Measurements from ENCODE around the gene DTWD2. TPM values are rescaled to one million over a fixed set of nuclear protein-coding genes. Genes with fewer than 3 reads are reported as not detected.

The DTWD2 gene
- total RNA-seq, 1 donor from 2014 or later, result 4.0 TPM

GRCh38 chr5:119019501-119019900 lies 31.2 kb upstream of the DTWD2 start:
- ChIA-PET POLR2A (interaction anchor here (0.9 to 1.8 kb wide), 6 partner anchors 11 to 337 kb away, joined by 3 to 10 read pairs (median 4); partner anchors contain the start of genes DMXL1, DTWD2 and TNFAIP8), CTCF (interaction anchor here (1.5 to 5.3 kb wide), 3 partner anchors 13 to 391 kb away, joined by 3 to 73 read pairs (median 18); partner anchors contain the start of gene DTWD2)
- peaks cover 2% of the 10 kb centered on the region for H3K9me3 Mint-ChIP-seq
- H3K36me3 Mint-ChIP-seq (ENCODE audit: low read depth), result no peaks in the 10 kb centered on the region
- H3K4me1 Mint-ChIP-seq, result peaks cover 87% of the 10 kb centered on the region
- peak overlapping the region; percentile 93 for H3K27ac Mint-ChIP-seq
- ATAC-seq (ENCODE audit: low read depth) (peak; percentile 25), DNase-seq (no peak)
- H3K27me3 Mint-ChIP-seq, result no peaks in the 10 kb centered on the region
- TF ChIP-seq CTCF (IDR thresholded peaks at IDR 0.05), result no peak
- intact Hi-C loops (cut with micrococcal nuclease), result no loop called here
- peak overlapping the region; percentile 75 for H3K4me3 Mint-ChIP-seq

GRCh38 chr5:119017994-119018393 lies 29.6 kb upstream of the DTWD2 start:
- CTCF ChIA-PET, result interaction anchor here (1.3 to 1.6 kb wide), 2 partner anchors 13 to 30 kb away, joined by 3 to 10 read pairs; partner anchors contain the start of gene DTWD2
- no peak for ATAC-seq (ENCODE audit: low read depth)
- H3K27me3 Mint-ChIP-seq, result no peaks in the 10 kb centered on the region
- DNase-seq, result no peak
- peak overlapping the region; percentile 74 for H3K27ac Mint-ChIP-seq
- peaks cover 75% of the 10 kb centered on the region for H3K4me1 Mint-ChIP-seq
- intact Hi-C loops (cut with micrococcal nuclease), result loop anchor here (2.0 kb wide), 1 partner anchor 13 kb away; no protein-coding TSS in a partner anchor
- POLR2A ChIA-PET, result interaction anchor here (1.0 kb wide), 1 partner anchor 319 kb away, joined by 3 read pairs; no protein-coding TSS in a partner anchor
- no peaks in the 10 kb centered on the region for H3K36me3 Mint-ChIP-seq (ENCODE audit: low read depth)
- TF ChIP-seq CTCF (IDR thresholded peaks at IDR 0.05), result no peak
- no peak overlapping the region for H3K4me3 Mint-ChIP-seq
- no peaks in the 10 kb centered on the region for H3K9me3 Mint-ChIP-seq

GRCh38 chr5:119016125-119016774 lies 27.9 kb upstream of the DTWD2 start:
- no peak for TF ChIP-seq CTCF (IDR thresholded peaks at IDR 0.05)
- ChIA-PET CTCF (interaction anchor here (0.9 to 2.2 kb wide), 4 partner anchors 14 to 396 kb away, joined by 3 to 11 read pairs (median 4); partner anchors contain the start of gene DTWD2), POLR2A (interaction anchor here (0.7 to 1.2 kb wide), 12 partner anchors 11 to 419 kb away, joined by 3 to 15 read pairs (median 6); partner anchors contain the start of genes DMXL1 and DTWD2)
- Mint-ChIP-seq H3K27ac (peak overlapping the region; percentile 91), H3K27me3 (no peaks in the 10 kb centered on the region), H3K4me1 (peaks cover 57% of the 10 kb centered on the region), H3K36me3 (ENCODE audit: low read depth) (no peaks in the 10 kb centered on the region), H3K4me3 (peak overlapping the region; percentile 19), H3K9me3 (no peaks in the 10 kb centered on the region)
- ATAC-seq (ENCODE audit: low read depth) (peak; percentile 85), DNase-seq (peak; percentile 31)
- intact Hi-C loops (cut with micrococcal nuclease), result loop anchor here (1.0 to 2.0 kb wide), 2 partner anchors 15 to 28 kb away; partner anchors contain the start of gene DTWD2

DNA sequence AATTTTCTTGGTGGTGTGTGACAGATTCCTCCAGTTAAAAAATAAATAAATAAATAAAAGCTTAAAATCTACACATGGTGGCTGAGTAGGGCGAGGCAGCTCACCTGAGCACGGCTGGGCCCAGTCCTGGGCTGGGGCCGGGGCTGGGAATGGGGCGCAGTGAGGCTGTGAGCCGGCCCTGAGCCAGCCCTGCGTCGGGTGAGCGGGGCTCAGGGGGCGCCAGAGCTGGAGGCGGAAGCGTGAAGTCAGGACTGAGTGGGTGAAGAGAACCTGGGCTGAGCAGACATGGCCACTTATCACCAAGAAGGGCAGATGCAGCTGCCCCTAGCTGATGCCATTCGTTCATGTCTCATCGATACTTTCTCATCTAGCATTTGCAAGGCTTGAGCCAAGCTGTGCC lies 22.8 kb upstream of the DTWD2 start:
- POLR2A ChIA-PET, result interaction anchor here (0.5 kb wide), 1 partner anchor 46 kb away, joined by 3 read pairs; no protein-coding TSS in a partner anchor

More for the DNA sequence above, 22.8 kb upstream of the DTWD2 start:
- CTCF ChIA-PET, result interaction anchor here (2.9 kb wide), 1 partner anchor 22 kb away, joined by 11 read pairs; the partner anchor contains the start of gene DTWD2
- DNase-seq, result no peak
- no peak for ATAC-seq (ENCODE audit: low read depth)
- intact Hi-C loops (cut with micrococcal nuclease), result no loop called here
- Mint-ChIP-seq H3K36me3 (ENCODE audit: low read depth) (no peaks in the 10 kb centered on the region), H3K27ac (no peak overlapping the region), H3K4me1 (peaks cover 12% of the 10 kb centered on the region), H3K9me3 (no peaks in the 10 kb centered on the region), H3K27me3 (no peaks in the 10 kb centered on the region), H3K4me3 (no peak overlapping the region)
- no peak for TF ChIP-seq CTCF (IDR thresholded peaks at IDR 0.05)
